Activated CD4-positive, alpha-beta T cell treated with anti-CD3 and anti-CD28 coated beads, Interleukin-2, Interleukin-6, amounts not matched to agents 100 ng/mL and 50 ng/mL, durations not matched to agents 16 hours and 8 hours (primary cell): ENCODE data around the gene DPYSL3.
"Not testable (repeated sequence)": the region's sequence is repeated elsewhere in the genome, so short reads cannot be mapped to it uniquely, and the experiment has no call there.

Experiments used
- DNase-seq: peaks from one replicate; pipeline ENCODE4 v3.0.0-alpha.2; 2020

DPYSL3 gene

GRCh38 chr5:147400126-147400809, 109.6 kb downstream of the DPYSL3 start:
- DNase-seq = no peak

DNA sequence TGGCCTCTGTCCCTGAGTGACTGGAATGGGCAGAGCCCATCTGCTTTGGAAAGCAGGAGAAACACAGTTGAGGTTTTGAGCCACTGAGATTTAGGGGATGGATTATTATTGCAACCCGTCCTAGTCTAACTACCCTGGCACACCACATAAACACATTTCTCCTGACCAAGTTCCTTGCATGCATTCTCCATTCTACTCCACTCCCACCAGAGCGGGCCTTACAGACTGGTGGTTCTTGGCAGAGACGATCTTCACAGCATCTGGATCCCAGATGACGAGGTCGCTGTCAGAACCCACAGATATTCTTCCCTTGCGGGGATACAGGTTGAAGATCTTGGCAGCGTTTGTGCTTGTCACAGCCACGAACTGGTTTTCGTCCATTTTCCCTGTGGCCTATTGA, 111.0 kb downstream of the DPYSL3 start:
- no peak for DNase-seq

DNA sequence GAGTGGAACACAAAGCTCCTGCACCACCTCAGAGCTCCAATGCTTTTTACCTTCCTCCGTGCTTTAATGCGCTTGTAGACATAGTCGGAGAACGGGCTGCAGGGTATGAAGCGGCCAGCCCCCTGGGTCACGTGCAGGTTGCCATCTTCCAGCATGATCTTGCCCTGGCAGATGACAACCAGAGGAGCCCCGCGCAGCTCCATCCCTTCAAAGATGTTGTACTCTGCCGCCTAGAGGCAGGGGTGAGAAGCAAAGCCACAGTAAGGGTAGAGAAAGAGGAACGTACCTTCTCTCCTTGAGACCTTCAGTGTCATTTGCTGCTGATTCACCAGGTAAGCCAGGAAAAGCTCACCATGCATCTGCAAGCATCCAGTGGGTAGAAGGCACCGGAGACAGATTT, 112.3 kb downstream of the DPYSL3 start:
- DNase-seq = no peak

DNA sequence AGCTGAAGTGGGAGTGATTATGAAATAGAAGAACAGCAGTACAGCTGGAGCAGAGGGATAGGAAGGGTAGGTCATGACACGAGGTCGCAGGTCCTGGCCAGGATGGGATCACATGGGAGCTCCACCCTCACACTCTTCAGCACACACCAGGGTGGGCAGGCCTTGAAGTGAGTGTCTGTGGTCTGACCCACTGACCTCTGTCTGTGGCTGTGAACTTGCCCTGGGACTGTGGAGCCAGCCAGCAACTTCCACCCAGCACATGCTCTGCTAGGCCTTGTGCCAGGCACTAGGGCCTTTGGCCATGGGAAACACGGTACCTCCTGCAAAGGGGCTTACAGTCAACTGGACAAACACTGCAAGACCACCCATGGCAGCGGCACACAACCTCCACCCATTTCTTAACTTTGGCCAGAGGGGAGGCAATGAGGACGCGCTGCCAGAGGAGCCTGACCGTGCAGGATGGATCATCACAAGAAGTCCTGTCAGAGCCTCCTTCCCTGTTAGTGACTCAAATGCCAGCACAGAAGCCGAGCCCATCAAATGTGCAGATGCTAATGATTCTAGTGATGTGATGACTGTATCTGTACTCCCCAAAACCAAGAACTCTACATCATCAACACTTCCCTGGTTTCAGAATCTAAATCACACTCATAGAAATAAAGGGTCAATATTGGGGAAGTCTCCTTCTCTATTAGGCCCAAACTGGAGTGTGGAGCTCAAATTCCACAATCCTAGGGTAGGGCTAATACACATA, 113.6 kb downstream of the DPYSL3 start:
- DNase-seq = no peak

DNA sequence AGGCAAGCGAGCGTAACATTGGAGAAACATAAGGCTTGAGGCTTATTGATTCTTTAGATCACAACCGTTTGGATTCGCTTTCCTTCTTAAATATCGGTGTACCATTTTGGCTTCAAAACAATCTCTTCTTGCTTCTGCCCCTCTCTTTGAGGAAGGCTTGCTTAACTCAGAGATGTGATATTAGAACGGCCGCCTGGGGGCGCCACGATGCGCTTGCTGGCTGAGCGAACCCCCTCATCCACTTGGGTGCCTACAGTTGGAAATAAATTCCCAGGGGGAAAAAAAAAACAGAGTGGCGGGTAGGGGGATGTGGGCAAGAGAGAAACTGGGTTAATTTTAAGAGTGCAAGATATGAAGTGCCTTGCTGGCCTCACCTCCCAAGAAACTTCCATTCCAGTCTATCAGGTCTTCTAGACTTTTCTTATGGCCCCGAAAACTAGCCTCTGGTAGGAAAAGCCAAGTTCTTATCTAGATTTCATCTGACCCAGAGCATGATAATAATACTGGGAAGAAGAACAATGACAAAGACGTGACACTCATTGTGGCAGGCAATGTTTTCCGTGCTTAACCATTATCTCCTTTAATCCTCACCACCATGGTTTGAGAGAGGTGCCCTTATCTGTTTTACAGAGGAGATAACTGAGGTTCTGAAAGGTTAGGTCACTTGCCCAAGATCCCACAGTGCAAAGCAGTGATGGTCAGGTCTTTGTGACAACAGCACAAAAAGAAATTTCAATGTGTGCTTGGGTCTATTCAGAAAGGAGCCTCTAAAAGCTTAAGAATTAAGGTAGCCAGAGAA, 115.8 kb downstream of the DPYSL3 start:
- DNase-seq = no peak

DNA sequence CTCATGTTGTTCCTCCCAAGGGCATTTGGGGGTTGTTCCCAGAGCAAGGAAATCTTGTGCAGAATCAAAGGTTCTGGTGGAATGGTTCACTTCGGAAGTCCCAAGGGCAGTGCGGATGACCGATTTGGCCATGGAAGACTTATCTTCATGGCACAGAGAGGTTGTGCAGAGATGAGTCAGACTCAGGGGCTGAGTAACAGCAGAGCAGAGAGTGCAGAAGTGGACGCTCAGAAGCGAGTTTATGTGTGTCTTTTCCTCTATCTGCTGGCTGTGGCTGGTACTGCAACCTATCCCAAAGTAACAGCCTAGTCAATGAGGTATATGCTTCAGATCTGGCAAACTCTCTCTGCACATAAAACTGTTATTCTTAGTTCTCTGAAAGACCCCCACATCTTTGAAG, 118.1 kb downstream of the DPYSL3 start:
- DNase-seq = no peak

GRCh38 chr5:147390654-147391225, 119.1 kb downstream of the DPYSL3 start:
- DNase-seq = no peak

- DNase-seq = no peak
Measured at GRCh38 chr5:147388184-147389108, 121.4 kb downstream of the DPYSL3 start.

DNA sequence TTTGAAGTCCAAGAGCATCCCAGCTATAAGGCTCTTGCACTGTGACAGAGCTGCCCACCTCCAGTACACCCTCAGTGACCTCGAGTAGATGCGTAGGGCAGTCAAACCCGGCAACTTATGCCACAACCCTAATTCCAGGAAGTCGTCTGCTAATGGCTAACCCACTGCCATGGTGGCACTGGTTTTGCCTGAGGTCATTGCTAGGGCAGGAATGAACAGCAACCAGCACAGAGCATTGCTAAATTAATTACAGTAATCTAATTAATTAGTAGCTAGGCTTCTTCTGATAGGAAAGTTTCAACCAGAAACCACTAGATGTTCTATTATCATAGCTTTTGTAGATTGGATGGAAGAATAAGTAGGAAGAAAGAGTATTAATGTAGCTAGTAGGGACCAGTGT, 122.8 kb downstream of the DPYSL3 start:
- DNase-seq = no peak

DNA sequence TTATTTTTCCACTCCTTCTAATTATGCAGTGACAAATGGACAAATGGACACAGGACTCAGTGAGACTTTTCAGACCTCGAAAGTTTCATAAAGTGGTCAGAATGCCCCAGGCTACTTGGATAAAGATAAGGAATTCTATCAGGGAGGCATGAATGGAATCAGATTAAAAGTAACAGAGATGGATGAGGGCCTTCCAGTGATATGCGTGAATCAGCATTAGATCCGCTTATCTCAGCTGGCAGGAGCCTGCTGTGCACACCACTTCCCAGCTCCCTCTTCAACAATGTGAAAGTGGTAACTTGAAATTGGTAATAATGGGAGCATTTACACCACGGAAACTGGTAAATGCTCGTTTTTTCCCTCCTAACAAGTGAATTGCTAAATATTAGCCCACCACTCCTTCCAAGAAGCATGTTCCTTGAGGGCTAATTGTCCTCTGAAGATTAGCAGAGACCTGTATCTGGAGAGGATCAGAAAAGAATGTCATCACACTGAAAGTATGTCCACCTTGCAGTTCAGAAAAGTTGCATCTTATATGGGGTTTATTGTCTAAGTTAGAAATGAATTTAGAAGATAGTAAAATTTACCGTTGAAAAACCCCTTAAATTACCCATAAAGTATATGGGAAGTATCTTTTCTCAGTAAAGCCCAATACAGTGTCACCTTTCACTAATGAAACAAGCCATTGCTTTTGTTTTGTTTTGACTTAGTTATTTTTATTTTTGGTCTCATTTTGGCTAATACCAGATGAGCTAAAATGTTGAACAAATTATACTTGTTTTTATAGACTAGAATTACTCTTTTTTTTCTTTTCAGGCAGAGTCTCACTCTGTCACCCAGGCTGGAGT, 125.3 kb downstream of the DPYSL3 start:
- no peak for DNase-seq

DNA sequence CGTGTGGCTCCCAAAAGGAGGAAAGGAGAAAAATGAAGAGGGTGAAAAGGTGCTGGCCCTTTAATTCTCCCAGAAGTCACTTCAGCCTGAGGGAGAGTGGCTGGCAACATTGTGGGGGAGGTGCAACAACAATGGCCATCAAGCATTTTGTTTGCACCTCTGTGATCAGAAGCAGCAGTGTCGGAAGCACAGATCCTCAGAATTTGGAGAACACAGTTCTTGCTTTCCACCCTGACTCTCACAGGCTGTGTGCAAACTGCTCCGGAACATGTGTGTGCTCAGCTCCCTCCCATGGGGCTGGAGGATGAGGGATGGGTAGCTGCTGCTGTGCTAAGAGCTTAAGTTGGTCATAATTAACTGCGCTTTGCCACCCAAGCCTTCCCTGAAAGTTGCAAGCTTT, 127.1 kb downstream of the DPYSL3 start:
- DNase-seq = no peak

- DNase-seq = no peak
Measured at GRCh38 chr5:147381555-147381954, 128.3 kb downstream of the DPYSL3 start.

GRCh38 chr5:147377682-147378081, 132.2 kb downstream of the DPYSL3 start:
- no peak for DNase-seq

- no peak for DNase-seq
Measured at GRCh38 chr5:147375151-147375550, 134.7 kb downstream of the DPYSL3 start.

DNA sequence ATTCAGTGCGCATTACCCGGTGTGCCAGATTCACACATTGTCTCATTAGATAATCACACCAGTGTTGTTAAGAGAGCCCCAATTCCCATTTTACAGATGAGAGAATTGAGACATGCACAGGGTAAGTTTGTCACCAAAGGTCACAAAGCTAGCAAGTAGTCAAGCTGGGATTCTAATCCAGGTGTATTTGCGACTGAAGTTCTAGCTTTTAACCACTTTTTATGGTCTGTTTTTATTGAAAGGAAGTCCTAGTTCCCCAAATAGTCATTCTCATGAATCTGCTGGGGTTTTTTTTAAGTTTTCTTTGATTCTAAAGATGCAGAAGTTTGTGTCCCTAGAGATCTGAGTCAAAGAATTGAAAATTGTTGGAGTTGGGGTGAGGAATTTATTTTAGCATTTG, 136.5 kb downstream of the DPYSL3 start:
- no peak for DNase-seq

- no peak for DNase-seq
Measured at GRCh38 chr5:147372191-147372590, 137.7 kb downstream of the DPYSL3 start.

GRCh38 chr5:147371290-147371689, 138.6 kb downstream of the DPYSL3 start:
- DNase-seq = no peak

DNA sequence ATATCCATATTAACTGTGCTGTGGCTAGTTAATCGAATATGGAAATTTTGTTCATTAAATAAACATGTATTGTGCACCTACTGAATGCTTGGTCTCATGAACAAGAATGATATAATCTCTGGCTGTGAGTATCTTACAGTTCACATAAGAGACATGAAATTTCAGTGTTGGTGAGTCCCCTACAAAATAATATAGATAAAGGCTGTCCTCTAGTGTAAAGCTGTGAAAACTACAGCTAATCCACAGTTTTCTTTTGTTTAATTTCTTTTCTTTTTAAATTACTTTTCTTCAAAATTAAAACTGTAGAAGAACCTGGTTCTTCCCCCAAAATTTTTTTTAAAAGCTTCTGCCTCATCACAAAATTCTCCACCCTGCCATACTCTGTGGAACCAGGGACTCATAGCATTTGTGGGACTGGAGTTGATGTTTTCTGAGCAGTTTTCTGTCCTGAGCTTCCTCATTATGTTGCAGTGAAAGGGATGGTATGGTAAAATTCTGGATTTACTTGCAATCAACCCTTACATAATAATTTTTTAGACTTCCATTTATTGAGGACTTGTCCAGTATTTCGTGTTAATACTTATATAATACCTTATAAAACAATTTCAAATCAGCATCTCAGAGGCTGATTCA, 140.0 kb downstream of the DPYSL3 start:
- no peak for DNase-seq

GRCh38 chr5:147367381-147367780, 142.5 kb downstream of the DPYSL3 start:
- not testable (repeated sequence) for DNase-seq

GRCh38 chr5:147361441-147362175, 148.3 kb downstream of the DPYSL3 start:
- no peak for DNase-seq
